Vagina (tissue), 2 donors: ENCODE results near the gene ZNF593OS.

Source experiments
- CTCF ChIP-seq, 3 experiments: fragments of 450-650 bp in 2 of 3; fragments of 200-600 bp in 1 of 3; sonication (generic) in 1 of 3; IDR thresholded peaks; one replicate each; pipeline ENCODE4 v1.5.1; 2017 to 2019; ENCODE audit warnings: antibody characterized with exemption in 3 of 3, mild to moderate bottlenecking in 2 of 3, moderate library complexity in 2 of 3
- POLR2AphosphoS5 ChIP-seq, 2 donors: sonication (generic); formaldehyde crosslinking; IDR thresholded peaks; one replicate each; pipeline ENCODE4 v1.9.0; 2017; ENCODE audit warnings: antibody characterized with exemption in 2 of 2, mild to moderate bottlenecking in 2 of 2, low read depth in 1 of 2; ENCODE audit not compliant: insufficient read depth in 1 of 2

- TF ChIP-seq CTCF (IDR thresholded peaks at IDR 0.05) (no peak), POLR2AphosphoS5 (IDR thresholded peaks at IDR 0.05; ENCODE audit: insufficient read depth in 1 of 2, low read depth in 1 of 2) (no peak)
Observed at GRCh38 chr1:26145960-26146294, 25.7 kb downstream of the ZNF593OS start.
